Measurements from ENCODE around the gene PRKG1. TPM values are rescaled to one million over a fixed set of nuclear protein-coding genes. Genes with fewer than 3 reads are reported as not detected.

Gene PRKG1
- total and polyA plus RNA-seq, 2 donors (not counting 1 experiment from before 2014, with no cell fraction given), result 45.8 to 71.8 TPM

- Histone ChIP-seq H3K79me2 (ENCODE audit: control insufficient read depth, insufficient read depth, low read length) (peaks cover 24% of the 10 kb centered on the region), H3K4me2 (ENCODE audit: extremely low read depth, insufficient read depth, low read length) (peak overlapping the region; percentile 96), H3K4me1 (ENCODE audit: control insufficient read depth, extremely low read depth, insufficient read depth, low read length) (peaks cover 17% of the 10 kb centered on the region), H2AFZ (ENCODE audit: low read length) (peak overlapping the region; percentile 73), H3K4me3 (replicated peaks in 1 of 4; ENCODE audit: control extremely low read depth in 1 of 4, insufficient read depth in 1 of 4, low read depth in 3 of 4, low read length in 4 of 4) (peak overlapping the region; percentile 86 to 97 (median 94)), H3K9ac (ENCODE audit: insufficient read depth, low read length) (no peak overlapping the region), H3K27ac (ENCODE audit: insufficient read depth, low read length) (peak overlapping the region; percentile 89), H4K20me1 (ENCODE audit: control insufficient read depth, extremely low read depth, insufficient read depth, low read length) (no peaks in the 10 kb centered on the region), H3K9me3 (ENCODE audit: control insufficient read depth, insufficient read depth, low read depth, low read length) (no peaks in the 10 kb centered on the region), H3K27me3 (ENCODE audit: control insufficient read depth, insufficient read depth, low read length) (no peaks in the 10 kb centered on the region), H3K36me3 (ENCODE audit: control insufficient read depth, insufficient read depth, low read length) (no peaks in the 10 kb centered on the region)
- TF ChIP-seq, protein P1, sequence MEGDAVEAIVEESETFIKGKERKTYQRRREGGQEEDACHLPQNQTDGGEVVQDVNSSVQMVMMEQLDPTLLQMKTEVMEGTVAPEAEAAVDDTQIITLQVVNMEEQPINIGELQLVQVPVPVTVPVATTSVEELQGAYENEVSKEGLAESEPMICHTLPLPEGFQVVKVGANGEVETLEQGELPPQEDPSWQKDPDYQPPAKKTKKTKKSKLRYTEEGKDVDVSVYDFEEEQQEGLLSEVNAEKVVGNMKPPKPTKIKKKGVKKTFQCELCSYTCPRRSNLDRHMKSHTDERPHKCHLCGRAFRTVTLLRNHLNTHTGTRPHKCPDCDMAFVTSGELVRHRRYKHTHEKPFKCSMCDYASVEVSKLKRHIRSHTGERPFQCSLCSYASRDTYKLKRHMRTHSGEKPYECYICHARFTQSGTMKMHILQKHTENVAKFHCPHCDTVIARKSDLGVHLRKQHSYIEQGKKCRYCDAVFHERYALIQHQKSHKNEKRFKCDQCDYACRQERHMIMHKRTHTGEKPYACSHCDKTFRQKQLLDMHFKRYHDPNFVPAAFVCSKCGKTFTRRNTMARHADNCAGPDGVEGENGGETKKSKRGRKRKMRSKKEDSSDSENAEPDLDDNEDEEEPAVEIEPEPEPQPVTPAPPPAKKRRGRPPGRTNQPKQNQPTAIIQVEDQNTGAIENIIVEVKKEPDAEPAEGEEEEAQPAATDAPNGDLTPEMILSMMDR (conservative IDR thresholded peaks at IDR 0.05 in 1 of 2, IDR thresholded peaks at IDR 0.05 in 1 of 2; ENCODE audit: low read depth in 1 of 2, low read length in 2 of 2), result no peak
- TF ChIP-seq EZH2 (IDR thresholded peaks at IDR 0.05; ENCODE audit: low read length, missing control alignments), result no peak
- peak in 1 of 2 donors; percentile 19 for DNase-seq (ENCODE audit: low read depth in 2 of 2)
Observed at GRCh38 chr10:52313256-52313932, 1239.1 kb downstream of the PRKG1 start.

GRCh38 chr10:52313933-52314821 is 1239.9 kb downstream of the PRKG1 start, which contains the start of gene DKK1:
Gene DKK1, plus strand, starts transcription at chr10:52314281. Its CDS starts 154 bp downstream, at chr10:52314435.
- Histone ChIP-seq H3K9me3 (ENCODE audit: control insufficient read depth, insufficient read depth, low read depth, low read length) (no peaks in the 10 kb centered on the region), H3K4me3 (replicated peaks in 1 of 4; ENCODE audit: control extremely low read depth in 1 of 4, insufficient read depth in 1 of 4, low read depth in 3 of 4, low read length in 4 of 4) (peak within 1 kb of the TSS; percentile 86 to 97 (median 94)), H3K4me2 (ENCODE audit: extremely low read depth, insufficient read depth, low read length) (peak within 1 kb of the TSS; percentile 96), H3K9ac (ENCODE audit: insufficient read depth, low read length) (peak within 1 kb of the TSS; percentile 63), H2AFZ (ENCODE audit: low read length) (peak within 1 kb of the TSS; percentile 93), H3K27ac (ENCODE audit: insufficient read depth, low read length) (peak within 1 kb of the TSS; percentile 89), H3K79me2 (ENCODE audit: control insufficient read depth, insufficient read depth, low read length) (peaks cover 24% of the 10 kb centered on the region), H3K36me3 (ENCODE audit: control insufficient read depth, insufficient read depth, low read length) (no peaks in the 10 kb centered on the region), H4K20me1 (ENCODE audit: control insufficient read depth, extremely low read depth, insufficient read depth, low read length) (no peaks in the 10 kb centered on the region), H3K4me1 (ENCODE audit: control insufficient read depth, extremely low read depth, insufficient read depth, low read length) (peaks cover 18% of the 10 kb centered on the region), H3K27me3 (ENCODE audit: control insufficient read depth, insufficient read depth, low read length) (no peaks in the 10 kb centered on the region)
- TF ChIP-seq, protein P1 (conservative IDR thresholded peaks at IDR 0.05 in 1 of 2, IDR thresholded peaks at IDR 0.05 in 1 of 2; ENCODE audit: low read depth in 1 of 2, low read length in 2 of 2), result peak; percentile 83 to 92
- no peak for TF ChIP-seq EZH2 (IDR thresholded peaks at IDR 0.05; ENCODE audit: low read length, missing control alignments)
- DNase-seq (ENCODE audit: low read depth in 2 of 2), result peak; percentile 69 to 79
